Endodermal cell (in vitro differentiated cells): ENCODE data around the gene ACD. TPM values are rescaled to one million over a fixed set of nuclear protein-coding genes. Genes with fewer than 3 reads are reported as not detected.

Experiments
- DNase-seq: peaks from one replicate; pipeline ENCODE4 v3.0.0-alpha.2; 2017
- H3K27ac ChIP-seq: 2 replicates; pipeline ENCODE4 v1.5.1; 2013; ENCODE audit warnings: mild to moderate bottlenecking, low read depth, low read length, moderate library complexity
- H3K27me3 ChIP-seq: 2 replicates; pipeline ENCODE4 v1.6.1; 2013; ENCODE audit warnings: mild to moderate bottlenecking, low read length, moderate library complexity; ENCODE audit not compliant: insufficient read depth, control insufficient read depth, poor library complexity, severe bottlenecking
- H3K36me3 ChIP-seq: 2 replicates; pipeline ENCODE4 v1.7.0; 2013; ENCODE audit warnings: mild to moderate bottlenecking, low read length, moderate library complexity; ENCODE audit not compliant: control insufficient read depth, insufficient read depth
- H3K4me1 ChIP-seq: one replicate; pipeline ENCODE4 v1.7.0; 2013; ENCODE audit warnings: low read length; ENCODE audit not compliant: control insufficient read depth, insufficient read depth
- H3K4me3 ChIP-seq: 2 replicates; pipeline ENCODE4 v1.5.1; 2013; ENCODE audit warnings: mild to moderate bottlenecking, low read length, moderate library complexity
- H3K9ac ChIP-seq: 2 replicates; pipeline ENCODE4 v1.6.1; 2013; ENCODE audit warnings: mild to moderate bottlenecking, low read length, moderate library complexity; ENCODE audit not compliant: poor library complexity, severe bottlenecking; ENCODE audit errors: extremely low read depth
- H3K9me3 ChIP-seq: 2 replicates; pipeline ENCODE4 v1.6.1; 2013; ENCODE audit warnings: mild to moderate bottlenecking, low read length, moderate library complexity; ENCODE audit not compliant: control insufficient read depth
- H3K27ac Mint-ChIP-seq: 2 replicates; pipeline ENCODE4 v1.8.0; 2020; ENCODE audit warnings: mixed read lengths
- H3K27me3 Mint-ChIP-seq: 2 replicates; pipeline ENCODE4 v1.8.0; 2021; ENCODE audit warnings: mild to moderate bottlenecking, mixed read lengths; ENCODE audit not compliant: insufficient read depth
- H3K36me3 Mint-ChIP-seq: 2 replicates; pipeline ENCODE4 v1.8.0; 2020; ENCODE audit warnings: low read depth, mixed read lengths
- H3K4me1 Mint-ChIP-seq: 2 replicates; pipeline ENCODE4 v1.8.0; 2020; ENCODE audit warnings: mixed read lengths
- H3K4me3 Mint-ChIP-seq: 2 replicates; pipeline ENCODE4 v1.8.0; 2020; ENCODE audit warnings: mild to moderate bottlenecking, moderate library complexity, mixed read lengths
- H3K9me3 Mint-ChIP-seq: 2 replicates; pipeline ENCODE4 v1.8.0; 2020; ENCODE audit warnings: mild to moderate bottlenecking, mixed read lengths
- CTCF ChIP-seq: fragments of 200-600 bp; sonication (generic); conservative IDR thresholded peaks from 2 replicates; pipeline ENCODE4 v1.5.0; 2021; ENCODE audit warnings: antibody characterized with exemption, mild to moderate bottlenecking
- WGBS, 2 experiments: methylation state at CpG; one replicate each; pipeline versions ENCODE4 v1.1.5 to v1.1.7; 2013; ENCODE audit warnings: missing lambda C conversion rate in 2 of 2, mixed read lengths in 1 of 2; ENCODE audit not compliant: insufficient coverage in 1 of 2, insufficient read length in 1 of 2; 5-methylcytosine and 5-hydroxymethylcytosine counted together
- total RNA-seq, 2 donors: library from RNA; stranded (reverse); fragmentation: NEBNext Ultra II Directional in 1 of 2; extraction: Animal tissue kit (Norgen Biotek cat#: 25700) in 1 of 2; gene quantifications; 2 replicates in 1 of 2; 3 replicates in 1 of 2; pipeline ENCODE4 v1.2.1, GENCODE V29; 2021

The ACD gene
- total RNA-seq, 2 donors from 2014 or later, result 39.3 to 41.5 TPM

- no peak overlapping the region for H3K27ac Mint-ChIP-seq
- H3K36me3 Mint-ChIP-seq, result peaks cover 36% of the 10 kb centered on the region
- Histone ChIP-seq H3K27me3 (no peaks in the 10 kb centered on the region), H3K9me3 (no peaks in the 10 kb centered on the region), H3K4me3 (no peak overlapping the region), H3K9ac (no peak overlapping the region), H3K36me3 (peaks cover 41% of the 10 kb centered on the region), H3K27ac (no peak overlapping the region), H3K4me1 (no peaks in the 10 kb centered on the region)
- H3K4me3 Mint-ChIP-seq, result no peak overlapping the region
- H3K27me3 Mint-ChIP-seq, result no peaks in the 10 kb centered on the region
- DNase-seq, result no peak
- no peaks in the 10 kb centered on the region for H3K4me1 Mint-ChIP-seq
- 100% methylated on average over 2 of the region's 3 CpGs for WGBS, 2 experiments
- TF ChIP-seq CTCF, result no peak
- H3K9me3 Mint-ChIP-seq, result no peaks in the 10 kb centered on the region
Observed at GRCh38 chr16:67608364-67608763, 51.7 kb downstream of the ACD start.

Other genes starting within 250 kb of the ACD start
- 10 to 100 TPM in 1 of 2 donors, 1 to 10 TPM in 1; 8.4 to 10.6 TPM for gene ZDHHC1, start 243.8 kb downstream of the ACD start, total RNA-seq
- 10 to 100 TPM; 10.4 to 14.7 TPM for gene HSD11B2, start 229.1 kb downstream of the ACD start, total RNA-seq
- gene ATP6V0D1, start 179.1 kb downstream of the ACD start, total RNA-seq, result 10 to 100 TPM; 56.0 to 58.3 TPM
- gene AGRP, start 176.7 kb downstream of the ACD start, total RNA-seq, result not detected
- 10 to 100 TPM; 39.9 to 54.1 TPM for gene RIPOR1, start 131.4 kb downstream of the ACD start, total RNA-seq
- gene CTCF, start 97.7 kb downstream of the ACD start, total RNA-seq, result 10 to 100 TPM; 61.3 to 74.6 TPM
- gene CARMIL2, start 15.1 kb downstream of the ACD start, total RNA-seq, result 10 to 100 TPM; 13.6 to 19.8 TPM
- gene PARD6A, start 700 bp upstream of the ACD start, total RNA-seq, result 1 to 10 TPM; 2.6 to 3.7 TPM
- 10 to 100 TPM; 19.0 to 21.2 TPM for gene ENKD1, start 6.5 kb upstream of the ACD start, total RNA-seq
- 1 to 10 TPM; 3.6 to 4.7 TPM for gene C16orf86, start 6.6 kb upstream of the ACD start, total RNA-seq
- gene GFOD2, start 59.1 kb upstream of the ACD start, total RNA-seq, result 10 to 100 TPM; 18.2 to 21.2 TPM
- 10 to 100 TPM; 19.2 to 22.5 TPM for gene RANBP10, start 146.3 kb upstream of the ACD start, total RNA-seq
- gene TSNAXIP1, start 146.6 kb upstream of the ACD start, total RNA-seq, result 1 to 10 TPM; 2.8 to 3.2 TPM
- 10 to 100 TPM; 28.0 to 32.9 TPM for gene THAP11, start 182.1 kb upstream of the ACD start, total RNA-seq
- gene NUTF2, start 186.7 kb upstream of the ACD start, total RNA-seq, result 100 to 1,000 TPM; 201 to 218 TPM
- gene CENPT, start 187.4 kb upstream of the ACD start, total RNA-seq, result 10 to 100 TPM; 43.7 to 57.2 TPM
- 10 to 100 TPM; 69.2 to 74.3 TPM for gene EDC4, start 212.8 kb upstream of the ACD start, total RNA-seq
- 1 to 10 TPM; 7.0 to 7.3 TPM for gene NRN1L, start 224.6 kb upstream of the ACD start, total RNA-seq
- gene PSKH1, start 233.0 kb upstream of the ACD start, total RNA-seq, result 10 to 100 TPM; 32.1 to 37.4 TPM